ENCODE results near the gene EGR2. TPM values are rescaled to one million over a fixed set of nuclear protein-coding genes. Genes with fewer than 3 reads are reported as not detected.

EGR2 gene
- total RNA-seq, 1 experiment from 2014 or later, result 0.82 TPM

DNA sequence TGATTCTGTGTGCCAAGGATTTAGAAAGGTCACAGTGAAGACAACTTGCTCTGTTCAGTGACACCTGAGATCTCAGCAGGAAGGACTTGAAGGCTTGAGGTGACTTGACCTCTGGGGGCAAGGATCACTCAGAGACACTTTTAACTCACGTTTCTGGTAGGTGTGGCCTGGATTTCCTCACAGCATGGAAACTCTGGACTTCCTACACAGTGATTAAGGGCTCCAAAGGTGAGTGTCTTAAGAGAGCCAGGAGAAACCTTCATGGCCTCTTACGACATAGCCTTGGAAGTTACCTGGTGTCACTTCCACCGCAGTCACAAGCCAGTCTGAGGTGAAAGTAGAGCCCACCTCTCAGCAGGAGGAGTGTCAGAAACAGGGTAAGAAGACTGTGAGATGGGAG, 49.8 kb downstream of the EGR2 start:
- in situ Hi-C loops (cut with HindIII; ENCODE audit: low pct_unique_long_range_greater_than_20kb, low sequenced_read_pairs), result no loop called here
- H3K27ac ChIP-seq (ENCODE audit: low read length), result no peak overlapping the region
- H3K9me3 ChIP-seq (ENCODE audit: control insufficient read depth, insufficient read depth, low read depth, low read length), result no peaks in the 10 kb centered on the region
- H3K36me3 ChIP-seq (ENCODE audit: control insufficient read depth, insufficient read depth, low read length), result no peaks in the 10 kb centered on the region
- H3K27me3 ChIP-seq (ENCODE audit: control insufficient read depth, insufficient read depth, low read length), result no peaks in the 10 kb centered on the region
- intact Hi-C loops (cut with micrococcal nuclease; ENCODE audit: unreplicated experiment), result no loop called here
- BruUV-seq (replicated peaks), result no TSS peak
- ChIA-PET CTCF (no interaction called here), POLR2A (no interaction called here)
- ATAC-seq (no peak), DNase-seq (ENCODE audit: low read depth, low spot score) (no peak)
- TF ChIP-seq POLR2AphosphoS5 (IDR thresholded peaks at IDR 0.05; ENCODE audit: low read depth, low read length), result no peak
- TF ChIP-seq CTCF (IDR thresholded peaks at IDR 0.05), result no peak
- TF ChIP-seq SIN3A (IDR thresholded peaks at IDR 0.05; ENCODE audit: borderline replicate concordance, insufficient read depth, low read depth, low read length), result no peak
- TF ChIP-seq TCF7L2 (IDR thresholded peaks at IDR 0.05; ENCODE audit: low read depth, low read length), result no peak
- TF ChIP-seq, protein P1, sequence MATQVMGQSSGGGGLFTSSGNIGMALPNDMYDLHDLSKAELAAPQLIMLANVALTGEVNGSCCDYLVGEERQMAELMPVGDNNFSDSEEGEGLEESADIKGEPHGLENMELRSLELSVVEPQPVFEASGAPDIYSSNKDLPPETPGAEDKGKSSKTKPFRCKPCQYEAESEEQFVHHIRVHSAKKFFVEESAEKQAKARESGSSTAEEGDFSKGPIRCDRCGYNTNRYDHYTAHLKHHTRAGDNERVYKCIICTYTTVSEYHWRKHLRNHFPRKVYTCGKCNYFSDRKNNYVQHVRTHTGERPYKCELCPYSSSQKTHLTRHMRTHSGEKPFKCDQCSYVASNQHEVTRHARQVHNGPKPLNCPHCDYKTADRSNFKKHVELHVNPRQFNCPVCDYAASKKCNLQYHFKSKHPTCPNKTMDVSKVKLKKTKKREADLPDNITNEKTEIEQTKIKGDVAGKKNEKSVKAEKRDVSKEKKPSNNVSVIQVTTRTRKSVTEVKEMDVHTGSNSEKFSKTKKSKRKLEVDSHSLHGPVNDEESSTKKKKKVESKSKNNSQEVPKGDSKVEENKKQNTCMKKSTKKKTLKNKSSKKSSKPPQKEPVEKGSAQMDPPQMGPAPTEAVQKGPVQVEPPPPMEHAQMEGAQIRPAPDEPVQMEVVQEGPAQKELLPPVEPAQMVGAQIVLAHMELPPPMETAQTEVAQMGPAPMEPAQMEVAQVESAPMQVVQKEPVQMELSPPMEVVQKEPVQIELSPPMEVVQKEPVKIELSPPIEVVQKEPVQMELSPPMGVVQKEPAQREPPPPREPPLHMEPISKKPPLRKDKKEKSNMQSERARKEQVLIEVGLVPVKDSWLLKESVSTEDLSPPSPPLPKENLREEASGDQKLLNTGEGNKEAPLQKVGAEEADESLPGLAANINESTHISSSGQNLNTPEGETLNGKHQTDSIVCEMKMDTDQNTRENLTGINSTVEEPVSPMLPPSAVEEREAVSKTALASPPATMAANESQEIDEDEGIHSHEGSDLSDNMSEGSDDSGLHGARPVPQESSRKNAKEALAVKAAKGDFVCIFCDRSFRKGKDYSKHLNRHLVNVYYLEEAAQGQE (IDR thresholded peaks at IDR 0.05; ENCODE audit: insufficient read depth in 1 of 2, low read depth in 2 of 2, low read length in 1 of 2), result no peak
- H3K4me1 ChIP-seq (ENCODE audit: control insufficient read depth, insufficient read depth, low read length), result no peaks in the 10 kb centered on the region
- no peak overlapping the region for H3K4me3 ChIP-seq (ENCODE audit: low read depth in 2 of 2, low read length in 2 of 2)

DNA sequence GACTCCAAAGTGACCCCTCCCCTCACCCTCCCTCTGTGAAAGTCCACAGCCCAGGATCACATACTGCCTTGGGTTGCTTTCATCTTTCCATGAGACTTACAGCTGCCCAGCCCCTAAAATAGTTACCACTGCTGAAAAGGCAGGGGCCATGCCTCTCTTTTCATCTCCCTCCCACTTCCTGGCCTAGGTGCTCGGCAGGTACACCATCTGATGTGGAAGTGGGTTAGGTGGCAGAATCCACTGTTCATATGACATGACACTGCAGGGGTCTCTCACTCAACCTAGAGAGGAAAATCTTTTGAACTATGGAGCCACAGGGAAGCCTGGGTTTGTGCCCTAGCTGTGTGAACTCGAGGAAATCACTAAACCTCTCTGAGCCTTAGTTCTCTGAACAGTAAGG, 50.4 kb downstream of the EGR2 start:
- H3K4me1 ChIP-seq (ENCODE audit: control insufficient read depth, insufficient read depth, low read length), result no peaks in the 10 kb centered on the region
- POLR2A ChIA-PET, result no interaction called here
- no TSS peak for BruUV-seq (replicated peaks)
- in situ Hi-C loops (cut with HindIII; ENCODE audit: low pct_unique_long_range_greater_than_20kb, low sequenced_read_pairs) (no loop called here), intact Hi-C loops (cut with micrococcal nuclease; ENCODE audit: unreplicated experiment) (no loop called here)
- TF ChIP-seq TCF7L2 (IDR thresholded peaks at IDR 0.05; ENCODE audit: low read depth, low read length) (no peak), POLR2AphosphoS5 (IDR thresholded peaks at IDR 0.05; ENCODE audit: low read depth, low read length) (no peak)
- TF ChIP-seq, protein P1 (IDR thresholded peaks at IDR 0.05; ENCODE audit: insufficient read depth in 1 of 2, low read depth in 2 of 2, low read length in 1 of 2), result no peak
- no peak for DNase-seq (ENCODE audit: low read depth, low spot score)
- CTCF ChIA-PET, result no interaction called here
- no peak for ATAC-seq
- no peaks in the 10 kb centered on the region for H3K36me3 ChIP-seq (ENCODE audit: control insufficient read depth, insufficient read depth, low read length)
- no peaks in the 10 kb centered on the region for H3K27me3 ChIP-seq (ENCODE audit: control insufficient read depth, insufficient read depth, low read length)
- H3K27ac ChIP-seq (ENCODE audit: low read length), result no peak overlapping the region
- no peaks in the 10 kb centered on the region for H3K9me3 ChIP-seq (ENCODE audit: control insufficient read depth, insufficient read depth, low read depth, low read length)
- no peak overlapping the region for H3K4me3 ChIP-seq (ENCODE audit: low read depth in 2 of 2, low read length in 2 of 2)

Measured in Panc1 (cell line).